Transverse colon (tissue), 3 donors: ENCODE results near the gene NPC1.

Experiments
- CTCF ChIP-seq, 5 experiments: fragments of 200-600 bp in 3 of 5; fragments of 450-650 bp in 2 of 5; sonication (generic) in 3 of 5; IDR thresholded peaks; 1 replicate in 2 of 5; 2 replicates in 3 of 5; pipeline ENCODE4 v1.5.1; 2016 to 2017; ENCODE audit warnings: antibody characterized with exemption in 5 of 5, inconsistent platforms in 3 of 5, mild to moderate bottlenecking in 2 of 5, moderate library complexity in 1 of 5
- POLR2A ChIP-seq: fragments of 450-650 bp; IDR thresholded peaks from one replicate; pipeline ENCODE4 v1.6.1; 2016; ENCODE audit warnings: antibody characterized with exemption, mild to moderate bottlenecking, moderate library complexity

GRCh38 chr18:23585007-23585871, 1.1 kb downstream of the NPC1 start:
- no peak for TF ChIP-seq CTCF (IDR thresholded peaks at IDR 0.05)
- no peak for TF ChIP-seq POLR2A
